ENCODE measurements around the gene PLAAT5. TPM values are rescaled to one million over a fixed set of nuclear protein-coding genes. Genes with fewer than 3 reads are reported as not detected.

PLAAT5 gene
- total and polyA plus RNA-seq, 2 of the 13 experiments (the other 11 are each of a cell fraction or from before 2014, with no cell fraction given), result not detected

- no TSS peak for BruUV-seq (replicated peaks)
These were observed 1.1 kb downstream of the PLAAT5 start for GRCh38 chr11:63489879-63490278.

GRCh38 chr11:63488789-63489188 lies 2.2 kb downstream of the PLAAT5 start:
- Histone ChIP-seq H3K79me2 (ENCODE audit: insufficient read depth, low read length) (no peaks in the 10 kb centered on the region), H3K27me3 (ENCODE audit: control insufficient read depth in 1 of 2, insufficient read depth in 2 of 2, low read length in 2 of 2) (peaks cover 0 to 21% of the 10 kb centered on the region in 2 experiments; a peak in 4 of 5 replicates), H3K4me2 (ENCODE audit: low read depth, low read length) (no peak overlapping the region), H4K20me1 (ENCODE audit: insufficient read depth, low read length) (no peaks in the 10 kb centered on the region), H3K4me3 (replicated peaks in 1 of 3; ENCODE audit: insufficient read depth in 1 of 3, low read depth in 2 of 3, low read length in 3 of 3) (no peak overlapping the region), H3K9ac (ENCODE audit: insufficient read depth, low read depth, low read length) (no peak overlapping the region), H3K9me3 (ENCODE audit: low read length) (peaks cover 15% of the 10 kb centered on the region; the same call in 1 of the 2 replicates), H2AFZ (ENCODE audit: low read length) (no peak overlapping the region), H3K36me3 (replicated peaks in 1 of 2; ENCODE audit: control insufficient read depth in 1 of 2, insufficient read depth in 2 of 2, low read length in 2 of 2) (no peaks in the 10 kb centered on the region), H3K4me1 (ENCODE audit: insufficient read depth, low read length) (peaks cover 17% of the 10 kb centered on the region), H3K27ac (ENCODE audit: extremely low read length, insufficient read depth, low read length) (no peak overlapping the region)
- ATAC-seq (no peak), FAIRE-seq (no peak), DNase-seq (ENCODE audit: low spot score) (no peak)
- ChIA-PET POLR2A (no interaction called here), CTCF (ENCODE audit: low intra/inter-chr PET ratio, low total read pairs) (no interaction called here)
- BruUV-seq (replicated peaks), result no TSS peak
- intact Hi-C loops (cut with micrococcal nuclease; ENCODE audit: unreplicated experiment) (no loop called here), in situ Hi-C loops (cut with HindIII; ENCODE audit: extremely low pct_ligation_motif_present, low pct_unique_long_range_greater_than_20kb) (loop anchor here (25.0 kb wide), 1 partner anchor 249 kb away; no protein-coding TSS in a partner anchor)
- WGBS (ENCODE audit: low lambda C conversion rate), result 0% methylated on average over 1 of the region's 1 CpG
- TF ChIP-seq ZNF547 (CRISPR knock-in tag; IDR thresholded peaks at IDR 0.05) (no peak), MATR3 (CRISPR knock-in tag; IDR thresholded peaks at IDR 0.05) (no peak), NFKBIZ (CRISPR knock-in tag; IDR thresholded peaks at IDR 0.05) (no peak), POLR2G (IDR thresholded peaks at IDR 0.05; ENCODE audit: low read depth, low read length) (no peak), TRIM24 (CRISPR knock-in tag; IDR thresholded peaks at IDR 0.05) (no peak)

More at GRCh38 chr11:63489879-63490278, 1.1 kb downstream of the PLAAT5 start:
- no peaks in the 10 kb centered on the region for H3K36me3 ChIP-seq (replicated peaks in 1 of 2; ENCODE audit: control insufficient read depth in 1 of 2, insufficient read depth in 2 of 2, low read length in 2 of 2)
- TF ChIP-seq STAG1 (CRISPR knock-in tag; IDR thresholded peaks at IDR 0.05), result no peak
- no peaks in the 10 kb centered on the region for H4K20me1 ChIP-seq (ENCODE audit: insufficient read depth, low read length)
- H3K27me3 ChIP-seq (ENCODE audit: control insufficient read depth in 1 of 2, insufficient read depth in 2 of 2, low read length in 2 of 2), result peaks cover 0 to 24% of the 10 kb centered on the region in 2 experiments; a peak in 4 of 5 replicates
- H3K9ac ChIP-seq (ENCODE audit: insufficient read depth, low read depth, low read length), result no peak overlapping the region
- H3K4me2 ChIP-seq (ENCODE audit: low read depth, low read length), result no peak overlapping the region
- FAIRE-seq, result no peak
- H3K27ac ChIP-seq (ENCODE audit: extremely low read length, insufficient read depth, low read length), result no peak overlapping the region
- no peaks in the 10 kb centered on the region for H3K79me2 ChIP-seq (ENCODE audit: insufficient read depth, low read length)
- in situ Hi-C loops (cut with HindIII; ENCODE audit: extremely low pct_ligation_motif_present, low pct_unique_long_range_greater_than_20kb), result loop anchor here (25.0 kb wide), 1 partner anchor 247 kb away; no protein-coding TSS in a partner anchor
- H3K4me3 ChIP-seq (replicated peaks in 1 of 3; ENCODE audit: insufficient read depth in 1 of 3, low read depth in 2 of 3, low read length in 3 of 3), result no peak overlapping the region
- peaks cover 10% of the 10 kb centered on the region; the same call in 1 of the 2 replicates for H3K9me3 ChIP-seq (ENCODE audit: low read length)
- peaks cover 17% of the 10 kb centered on the region for H3K4me1 ChIP-seq (ENCODE audit: insufficient read depth, low read length)
- intact Hi-C loops (cut with micrococcal nuclease; ENCODE audit: unreplicated experiment), result no loop called here
- ChIA-PET CTCF (ENCODE audit: low intra/inter-chr PET ratio, low total read pairs) (no interaction called here), POLR2A (no interaction called here)
- no peak overlapping the region for H2AFZ ChIP-seq (ENCODE audit: low read length)
- WGBS (ENCODE audit: low lambda C conversion rate), result 40% methylated on average over 3 of the region's 3 CpGs
- DNase-seq (ENCODE audit: low spot score), result no peak
- ATAC-seq, result peak; percentile 38; the same call in 1 of the 3 replicates

All from HepG2 (cell line).